Activated naive CD4-positive, alpha-beta T cell (primary cell): Measurements from ENCODE around the gene ARPC4.

Experiments used
- DNase-seq, 4 experiments: peaks; one replicate each; lab custom pipeline; 2025; lab: John Stamatoyannopoulos, UW

ARPC4 gene

GRCh38 chr3:9792405-9793160, at the start of gene ARPC4, which contains the start of gene TADA3:
Gene ARPC4, plus strand, starts transcription at chr3:9793082. Its CDS starts 40 bp downstream, at chr3:9793122.
Gene TADA3, minus strand, starts transcription at chr3:9792473. Its CDS starts 1,007 bp downstream, at chr3:9791466.
- DNase-seq = peak; percentile 70 to 87 (median 76)

- no peak for DNase-seq
Measured at GRCh38 chr3:9743548-9743947, 49.3 kb upstream of the ARPC4 start.

GRCh38 chr3:9744162-9744561, 48.7 kb upstream of the ARPC4 start:
- no peak for DNase-seq

- no peak for DNase-seq
Measured at GRCh38 chr3:9745521-9745920, 47.4 kb upstream of the ARPC4 start.

GRCh38 chr3:9746330-9746729, 46.6 kb upstream of the ARPC4 start:
- DNase-seq = no peak

GRCh38 chr3:9747267-9747666, 45.6 kb upstream of the ARPC4 start:
- DNase-seq = no peak

GRCh38 chr3:9748031-9748430, 44.9 kb upstream of the ARPC4 start:
- DNase-seq = no peak

- no peak for DNase-seq
Measured at GRCh38 chr3:9749296-9749644, 43.6 kb upstream of the ARPC4 start.

GRCh38 chr3:9749645-9750555, 43.0 kb upstream of the ARPC4 start, which contains the start of gene OGG1:
Gene OGG1, plus strand, starts transcription at chr3:9749952. Its CDS starts 335 bp downstream, at chr3:9750287.
- peak; percentile 85 to 90 (median 88) for DNase-seq

- no peak for DNase-seq
Measured at GRCh38 chr3:9750556-9751411, 42.1 kb upstream of the ARPC4 start.

- DNase-seq = no peak
Measured at GRCh38 chr3:9754678-9755077, 38.2 kb upstream of the ARPC4 start.

GRCh38 chr3:9757427-9757826, 35.5 kb upstream of the ARPC4 start:
- no peak for DNase-seq

- DNase-seq = no peak
Measured at GRCh38 chr3:9760779-9761505, 31.9 kb upstream of the ARPC4 start.

- DNase-seq = no peak
Measured at GRCh38 chr3:9761919-9762318, 31.0 kb upstream of the ARPC4 start.

- DNase-seq = no peak
Measured at GRCh38 chr3:9762871-9763270, 30.0 kb upstream of the ARPC4 start.

GRCh38 chr3:9765865-9766264, 27.0 kb upstream of the ARPC4 start:
- no peak for DNase-seq

GRCh38 chr3:9767418-9767817, 25.5 kb upstream of the ARPC4 start:
- DNase-seq = no peak

- DNase-seq = no peak
Measured at GRCh38 chr3:9768141-9768775, 24.6 kb upstream of the ARPC4 start.

GRCh38 chr3:9769012-9769411, 23.9 kb upstream of the ARPC4 start:
- no peak for DNase-seq

GRCh38 chr3:9769426-9770275, 23.2 kb upstream of the ARPC4 start, which contains the start of gene CAMK1:
Gene CAMK1, minus strand, starts transcription at chr3:9769947. Its CDS starts 2,198 bp downstream, at chr3:9767749.
- DNase-seq = peak; percentile 8 to 44 (median 19)
